Thyroid gland (tissue), 4 donors: Measurements from ENCODE around the gene TST. TPM values are rescaled to one million over a fixed set of nuclear protein-coding genes. Genes with fewer than 3 reads are reported as not detected.

Source experiments
- DNase-seq, 2 donors: peaks; one replicate each; pipeline ENCODE4 v3.0.0-alpha.2; 2019
- H3K27ac ChIP-seq, 3 donors: fragments of 200-600 bp; sonication (generic); 1 replicate in 2 of 3; 2 replicates in 1 of 3; pipeline ENCODE4 v1.5.1; 2016 to 2019; ENCODE audit warnings: mild to moderate bottlenecking in 1 of 3, moderate library complexity in 1 of 3
- H3K27me3 ChIP-seq: fragments of 200-600 bp; sonication (generic); one replicate; pipeline ENCODE4 v1.5.1; 2019
- H3K36me3 ChIP-seq, 2 donors: fragments of 200-600 bp; sonication (generic); one replicate each; pipeline ENCODE4 v1.5.1; 2016 to 2019
- H3K4me1 ChIP-seq, 2 donors: fragments of 200-600 bp; sonication (generic); one replicate each; pipeline ENCODE4 v1.5.1; 2017 to 2019
- H3K4me3 ChIP-seq, 3 donors: fragments of 200-600 bp; sonication (generic); replicated peaks in 1 of 3; 1 replicate in 2 of 3; 2 replicates in 1 of 3; pipeline ENCODE4 v1.5.1; 2016; ENCODE audit warnings: mild to moderate bottlenecking in 1 of 3
- H3K9me3 ChIP-seq: fragments of 200-600 bp; sonication (generic); one replicate; pipeline ENCODE4 v1.5.1; 2017
- CTCF ChIP-seq, 6 experiments: fragments of 200-600 bp in 3 of 6; fragments of 450-650 bp in 3 of 6; sonication (generic) in 3 of 6; IDR thresholded peaks; one replicate each; pipeline ENCODE4 v1.5.1; 2016 to 2019; ENCODE audit warnings: antibody characterized with exemption in 6 of 6, mild to moderate bottlenecking in 2 of 6, inconsistent platforms in 1 of 6, moderate library complexity in 1 of 6
- POLR2A ChIP-seq, 2 donors: fragments of 450-650 bp; IDR thresholded peaks; one replicate each; pipeline ENCODE4 v1.6.1; 2017; ENCODE audit warnings: antibody characterized with exemption in 2 of 2, mild to moderate bottlenecking in 2 of 2, moderate library complexity in 1 of 2
- WGBS, 2 donors: methylation state at CpG; one replicate each; pipeline ENCODE4 v1.1.5; 2017; 5-methylcytosine and 5-hydroxymethylcytosine counted together
- intact Hi-C: fragments of 100-400 bp; cut with DNase I; formaldehyde crosslinking; loops from one replicate; pipeline ENCODE4 v1.15.1; 2023
- total RNA-seq, 4 donors: library from RNA; depleted of rRNA; stranded (reverse); fragments of >200 nt; gene quantifications; one replicate each; pipeline ENCODE4 v1.2.3, GENCODE V29; 2016

Gene TST
- total RNA-seq, 4 donors from 2014 or later = 35.7 to 51.2 (median 37.8) TPM

GRCh38 chr22:37026325-37026724, 7.1 kb upstream of the TST start:
- no peak overlapping the region for H3K4me3 ChIP-seq
- peak overlapping the region in 1 of 3 donors; percentile 29 for H3K27ac ChIP-seq
- WGBS, 2 donors = 75 to 80% methylated on average over 5 of the region's 5 CpGs
- no peak for DNase-seq
- peaks cover 8 to 30% of the 10 kb centered on the region in 2 donors for H3K36me3 ChIP-seq
- no peaks in the 10 kb centered on the region for H3K27me3 ChIP-seq
- H3K4me1 ChIP-seq = peaks cover 0 to 38% of the 10 kb centered on the region in 2 donors
- TF ChIP-seq POLR2A (IDR thresholded peaks at IDR 0.05) = no peak
- no peak for TF ChIP-seq CTCF (IDR thresholded peaks at IDR 0.05)
- intact Hi-C loops = no loop called here
- H3K9me3 ChIP-seq = no peaks in the 10 kb centered on the region

GRCh38 chr22:37025500-37026070, 6.3 kb upstream of the TST start:
- Histone ChIP-seq H3K27ac (peak overlapping the region in 1 of 3 donors; percentile 53), H3K36me3 (peaks cover 8 to 30% of the 10 kb centered on the region in 2 donors), H3K4me3 (no peak overlapping the region), H3K4me1 (peaks cover 0 to 45% of the 10 kb centered on the region in 2 donors), H3K9me3 (no peaks in the 10 kb centered on the region), H3K27me3 (no peaks in the 10 kb centered on the region)
- intact Hi-C loops = no loop called here
- 40 to 56% methylated on average over 10 of the region's 10 CpGs for WGBS, 2 donors
- no peak for TF ChIP-seq CTCF (IDR thresholded peaks at IDR 0.05)
- no peak for TF ChIP-seq POLR2A (IDR thresholded peaks at IDR 0.05)
- DNase-seq = peak; percentile 65 to 69

GRCh38 chr22:37024339-37025157, 5.3 kb upstream of the TST start:
- no peak for TF ChIP-seq POLR2A (IDR thresholded peaks at IDR 0.05)
- TF ChIP-seq CTCF (IDR thresholded peaks at IDR 0.05) = no peak
- H3K9me3 ChIP-seq = no peaks in the 10 kb centered on the region
- no peak for DNase-seq
- WGBS, 2 donors = 95 to 96% methylated on average over 63 to 71 of the region's 71 CpGs
- peak overlapping the region in 1 of 3 donors; percentile 53 for H3K27ac ChIP-seq
- peaks cover 2 to 26% of the 10 kb centered on the region in 2 donors for H3K36me3 ChIP-seq
- H3K4me3 ChIP-seq = no peak overlapping the region
- no peaks in the 10 kb centered on the region for H3K27me3 ChIP-seq
- peaks cover 0 to 49% of the 10 kb centered on the region in 2 donors for H3K4me1 ChIP-seq
- intact Hi-C loops = no loop called here

- Histone ChIP-seq H3K27me3 (no peaks in the 10 kb centered on the region), H3K36me3 (peaks cover 0 to 20% of the 10 kb centered on the region in 2 donors), H3K4me3 (no peak overlapping the region), H3K4me1 (peaks cover 0 to 49% of the 10 kb centered on the region in 2 donors), H3K9me3 (no peaks in the 10 kb centered on the region), H3K27ac (no peak overlapping the region)
- no peak for TF ChIP-seq CTCF (IDR thresholded peaks at IDR 0.05)
- no peak for DNase-seq
- WGBS, 2 donors = 93 to 95% methylated on average over 32 to 34 of the region's 34 CpGs
- intact Hi-C loops = no loop called here
Observed at GRCh38 chr22:37023743-37024338, 4.6 kb upstream of the TST start.
